NCI-H526 treated with DMSO at 0.1 percent for 48 hours (cell line): Measurements from ENCODE around the gene TBC1D22A.

Experiments used
- DNase-seq: peaks from one replicate; lab custom pipeline; 2025; lab: John Stamatoyannopoulos, UW

TBC1D22A gene

DNA sequence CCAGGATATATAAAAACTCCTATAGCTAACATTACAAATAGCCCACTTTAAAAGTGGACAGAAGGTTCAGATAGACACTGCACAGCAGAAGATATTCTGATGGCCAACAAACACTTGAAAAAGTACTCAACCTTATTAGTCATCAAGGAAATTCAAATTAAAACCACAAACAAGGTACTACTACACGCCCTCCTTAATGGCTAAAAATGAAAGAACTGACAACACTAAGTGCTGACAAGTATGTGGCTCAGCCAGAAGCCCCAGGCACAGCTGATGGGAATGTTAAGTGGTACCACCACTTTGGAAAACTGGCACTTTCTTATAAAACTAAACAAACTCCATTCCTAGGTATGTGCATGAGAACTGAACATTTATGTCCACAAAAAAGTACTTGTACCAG is 320.1 kb downstream of the TBC1D22A start:
- no peak for DNase-seq

DNA sequence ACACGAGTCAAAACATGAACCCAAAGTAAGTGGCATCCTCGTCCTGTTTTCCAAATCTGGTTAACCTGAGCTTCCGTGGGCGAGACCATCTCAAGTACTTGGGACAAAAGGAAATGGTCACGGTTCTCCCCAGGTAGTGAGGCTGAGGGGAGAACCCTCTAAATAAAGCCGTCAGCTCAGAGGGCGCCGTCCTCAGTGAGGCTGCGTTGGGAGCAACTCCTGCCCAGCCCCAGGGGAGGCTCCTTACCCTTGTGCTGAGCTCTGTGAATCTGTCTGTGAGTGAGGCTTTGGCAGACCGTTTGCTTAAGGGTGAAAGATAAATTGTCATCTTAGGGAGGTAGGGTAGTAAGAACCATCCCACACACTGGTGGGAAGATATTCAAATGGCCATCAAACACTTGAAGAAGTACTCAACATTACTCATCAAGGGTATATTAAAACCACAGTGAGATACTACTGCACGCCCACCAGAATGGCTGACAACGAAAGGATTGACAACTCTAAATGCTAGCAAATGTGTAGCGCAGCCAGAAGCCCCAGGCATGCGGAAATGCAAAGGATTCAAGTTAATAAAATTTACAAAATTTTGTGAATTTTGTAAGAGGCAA is 321.0 kb downstream of the TBC1D22A start:
- DNase-seq = no peak

DNA sequence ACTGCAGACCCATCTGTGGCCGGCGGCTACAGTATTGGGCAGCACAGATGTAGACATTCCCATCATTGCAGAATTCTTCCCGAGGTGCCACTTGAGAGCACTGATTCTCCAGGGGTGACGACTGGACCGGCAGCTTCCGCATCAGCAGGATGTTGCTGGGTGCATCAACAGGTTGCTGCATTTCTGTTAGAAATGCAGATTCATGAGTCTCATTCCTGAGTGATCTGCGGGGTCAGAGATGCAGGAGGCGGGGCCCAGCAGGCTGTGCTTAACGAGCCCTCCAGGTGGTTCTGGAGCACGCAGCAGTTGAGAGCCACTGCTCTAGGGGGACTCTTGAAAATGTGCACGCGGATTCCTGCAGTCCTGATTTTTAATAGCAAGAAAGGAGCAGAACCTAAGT is 321.8 kb downstream of the TBC1D22A start:
- no peak for DNase-seq

DNA sequence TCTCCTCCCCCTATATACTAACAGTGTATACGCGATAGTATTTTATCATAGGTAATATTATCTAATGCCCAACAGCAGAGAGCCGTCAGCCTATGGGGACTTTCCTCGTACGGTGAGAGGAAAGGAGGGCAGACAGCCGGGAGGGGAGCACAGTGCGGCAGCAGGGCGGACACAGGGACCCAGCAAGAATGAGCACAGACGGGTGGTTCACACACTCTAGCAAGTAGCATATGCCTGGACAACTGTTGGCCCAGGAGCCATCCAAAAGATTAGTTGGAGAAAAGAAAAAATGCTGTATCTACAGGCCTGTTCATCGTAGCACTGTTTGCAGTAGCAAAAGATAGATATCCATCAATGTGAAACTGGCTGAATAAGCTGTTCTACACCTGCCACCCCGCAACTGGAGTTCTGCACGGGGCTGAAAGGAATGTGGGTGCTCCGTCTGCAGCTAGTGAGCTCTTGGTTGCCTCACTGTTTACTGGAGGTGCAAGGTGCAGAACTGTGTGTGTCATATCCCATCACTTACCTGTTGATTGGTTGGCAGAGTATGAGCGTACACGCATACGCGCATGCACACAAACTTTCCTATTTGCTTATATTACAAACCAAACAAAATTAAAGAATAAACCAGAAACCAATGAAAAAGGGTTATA is 324.3 kb downstream of the TBC1D22A start:
- DNase-seq = no peak

- DNase-seq = no peak
Observed at GRCh38 chr22:47088480-47089158, 326.2 kb downstream of the TBC1D22A start.

- DNase-seq = no peak
Observed at GRCh38 chr22:47089374-47089773, 326.9 kb downstream of the TBC1D22A start.

- DNase-seq = no peak
Observed at GRCh38 chr22:47089796-47090460, 327.5 kb downstream of the TBC1D22A start.

DNA sequence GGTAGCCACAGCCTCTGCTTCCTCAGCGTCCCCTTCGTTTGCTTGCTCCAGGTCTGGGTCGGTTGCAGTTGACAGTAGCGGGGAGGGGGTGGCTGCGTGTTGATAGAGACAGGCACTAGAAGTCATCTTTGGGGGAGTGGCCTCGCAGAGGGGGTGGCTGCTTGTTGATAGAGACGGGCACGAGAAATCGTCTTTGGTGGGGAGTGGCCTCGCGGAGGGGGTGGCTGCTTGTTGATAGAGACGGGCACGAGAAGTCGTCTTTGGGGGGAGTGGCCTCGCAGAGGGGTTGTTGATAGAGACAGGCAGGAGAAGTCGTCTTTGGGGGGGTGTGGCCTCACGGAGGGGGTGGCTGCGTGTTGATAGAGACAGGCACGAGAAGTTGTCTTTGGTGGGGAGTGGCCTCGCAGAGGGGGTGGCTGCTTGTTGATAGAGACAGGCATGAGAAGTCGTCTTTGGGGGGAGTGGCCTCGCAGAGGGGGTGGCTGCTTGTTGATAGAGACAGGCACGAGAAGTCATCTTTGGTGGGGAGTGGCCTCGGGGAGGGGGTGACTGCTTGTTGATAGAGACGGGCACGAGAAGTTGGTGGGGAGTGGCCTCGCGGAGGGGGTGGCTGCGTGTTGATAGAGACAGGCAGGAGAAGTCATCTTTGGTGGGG is 328.3 kb downstream of the TBC1D22A start:
- no peak for DNase-seq

- no peak for DNase-seq
Observed at GRCh38 chr22:47091246-47091651, 328.8 kb downstream of the TBC1D22A start.

DNA sequence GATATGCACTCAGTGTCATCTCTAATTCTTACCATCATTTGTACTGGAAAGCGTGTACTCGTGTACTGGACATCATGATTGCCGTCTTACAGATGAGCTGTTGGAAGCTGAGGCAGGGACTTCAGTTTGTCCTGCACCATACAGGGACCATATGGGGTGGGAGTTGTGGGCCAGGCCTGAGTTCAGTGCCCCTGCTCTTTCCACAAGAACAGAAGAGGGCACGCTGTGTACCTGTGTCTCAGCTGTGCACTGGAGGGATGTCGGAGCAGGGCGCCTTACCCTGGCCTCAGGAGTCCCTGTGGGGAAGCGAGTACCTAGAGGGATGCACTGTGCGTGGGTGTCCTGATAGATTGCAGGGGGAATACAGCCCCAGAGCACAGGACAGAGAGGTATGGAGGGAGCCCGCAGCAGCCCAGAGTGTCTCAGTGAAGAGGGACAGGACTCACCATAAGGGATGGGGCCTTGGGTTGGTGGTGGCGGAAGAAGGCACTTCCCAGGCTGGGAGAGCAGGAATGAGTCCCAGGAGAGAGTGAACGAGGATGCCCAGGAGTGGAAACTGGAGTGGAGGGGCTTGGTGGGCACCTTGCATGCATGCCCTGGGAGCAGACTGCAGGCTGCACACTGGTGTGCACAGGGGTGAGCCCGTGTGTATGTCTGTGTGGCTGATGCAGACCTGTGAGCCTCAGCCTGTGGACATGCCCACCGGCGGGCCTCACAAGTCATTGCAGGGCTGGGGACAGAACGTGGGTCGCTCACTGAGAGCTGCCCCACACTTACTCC is 329.7 kb downstream of the TBC1D22A start:
- no peak for DNase-seq

- DNase-seq = no peak
Observed at GRCh38 chr22:47092896-47093311, 330.5 kb downstream of the TBC1D22A start.

DNA sequence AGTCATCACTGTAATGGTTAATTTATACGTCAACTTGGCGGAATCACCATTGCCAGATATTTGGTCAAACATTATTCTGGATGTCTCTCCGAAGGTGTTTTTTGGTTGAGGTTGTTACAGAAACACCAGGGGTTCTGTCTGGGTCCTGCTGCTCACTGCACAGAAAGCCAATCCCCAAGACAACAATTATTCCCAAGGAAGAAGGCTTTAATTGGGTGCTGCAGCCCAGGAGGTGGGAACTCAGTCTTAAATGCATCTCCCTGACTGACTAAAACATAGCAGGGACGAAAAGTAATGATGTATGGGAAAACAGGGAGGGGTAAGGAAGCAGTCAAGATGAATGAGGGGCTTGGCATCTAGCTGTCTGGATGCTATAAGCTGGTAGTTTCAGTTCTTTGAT is 331.3 kb downstream of the TBC1D22A start:
- no peak for DNase-seq

DNA sequence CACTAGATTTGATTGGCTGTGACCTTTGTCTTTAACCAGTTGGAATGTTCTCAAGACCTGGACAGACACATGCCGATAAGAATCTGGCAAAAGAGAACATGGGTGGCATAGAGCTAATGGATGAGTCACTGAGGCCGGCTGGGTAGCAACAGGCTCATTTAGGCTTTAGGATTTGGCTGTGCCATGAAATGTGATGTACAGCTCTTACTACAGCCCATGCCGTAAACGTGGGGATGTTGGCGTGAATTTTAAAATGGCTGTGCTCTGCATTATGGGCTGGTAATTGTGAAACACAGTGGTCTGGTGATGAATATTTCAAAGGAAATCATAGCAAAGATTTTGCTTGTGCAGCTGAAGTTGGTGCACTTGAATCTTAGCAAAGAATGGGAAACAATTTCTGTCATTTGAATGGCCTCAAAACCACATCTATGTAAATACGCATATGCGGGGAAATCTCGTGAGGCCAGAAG is 332.4 kb downstream of the TBC1D22A start:
- DNase-seq = no peak

GRCh38 chr22:47095395-47096122 is 333.1 kb downstream of the TBC1D22A start:
- DNase-seq = no peak

DNA sequence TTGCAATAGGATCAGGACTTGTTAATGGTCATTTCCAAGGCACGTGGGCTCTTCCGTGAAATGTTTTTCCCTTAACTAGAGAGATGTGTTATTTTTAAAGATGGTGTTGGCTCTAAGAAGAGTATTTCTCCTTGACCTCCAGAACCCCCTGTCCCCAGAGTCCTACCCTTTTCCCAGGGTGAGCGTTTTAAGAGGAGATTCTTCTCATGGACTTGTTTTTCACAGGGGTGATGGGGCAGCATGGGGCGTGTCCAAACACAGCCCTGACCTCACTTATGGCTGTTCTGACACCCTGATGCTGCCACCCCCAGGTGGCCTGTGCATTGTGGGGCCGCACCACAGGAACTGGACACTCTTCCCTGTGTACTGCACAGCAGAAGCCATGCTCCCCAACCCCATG is 335.7 kb downstream of the TBC1D22A start:
- DNase-seq = no peak

DNA sequence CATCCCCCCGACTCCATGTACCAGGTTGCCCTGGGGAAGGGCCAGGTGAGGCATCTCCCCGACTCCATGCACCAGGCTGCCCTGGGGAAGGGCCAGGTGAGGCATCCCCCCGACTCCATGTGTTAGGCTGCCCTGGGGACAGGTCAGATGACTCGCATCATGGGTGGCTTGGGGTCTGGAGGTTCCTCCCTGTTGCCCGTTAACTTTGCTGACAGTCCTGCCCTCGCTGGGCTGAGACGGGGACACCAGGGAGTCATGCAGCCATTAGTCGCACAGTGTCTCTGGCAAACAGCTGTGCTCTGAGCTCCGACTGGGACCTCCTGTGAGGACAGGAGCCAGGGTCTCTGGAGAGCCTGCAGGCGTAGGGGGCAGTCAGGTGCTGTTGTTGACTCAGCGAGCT is 336.1 kb downstream of the TBC1D22A start:
- no peak for DNase-seq

DNA sequence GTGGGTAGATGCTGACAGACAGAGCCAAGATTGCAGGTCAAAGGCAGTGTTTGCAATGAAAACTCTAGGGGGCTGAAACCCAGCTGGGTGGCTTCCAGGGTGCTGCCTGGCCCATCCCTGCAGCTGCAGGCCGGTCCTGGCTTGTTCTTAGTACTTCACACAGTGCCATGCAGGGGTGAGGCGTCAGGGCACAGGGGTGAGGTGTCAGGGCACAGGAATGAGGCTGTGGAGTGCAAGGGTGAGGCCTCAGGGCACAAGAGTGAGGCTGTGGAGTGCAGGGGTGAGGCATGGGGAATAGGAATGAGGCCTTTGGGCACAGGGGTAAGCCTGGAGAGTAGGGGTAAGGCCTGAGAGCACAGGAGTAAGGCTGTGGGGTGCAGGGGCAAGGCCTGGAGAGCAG is 337.6 kb downstream of the TBC1D22A start:
- DNase-seq = no peak

DNA sequence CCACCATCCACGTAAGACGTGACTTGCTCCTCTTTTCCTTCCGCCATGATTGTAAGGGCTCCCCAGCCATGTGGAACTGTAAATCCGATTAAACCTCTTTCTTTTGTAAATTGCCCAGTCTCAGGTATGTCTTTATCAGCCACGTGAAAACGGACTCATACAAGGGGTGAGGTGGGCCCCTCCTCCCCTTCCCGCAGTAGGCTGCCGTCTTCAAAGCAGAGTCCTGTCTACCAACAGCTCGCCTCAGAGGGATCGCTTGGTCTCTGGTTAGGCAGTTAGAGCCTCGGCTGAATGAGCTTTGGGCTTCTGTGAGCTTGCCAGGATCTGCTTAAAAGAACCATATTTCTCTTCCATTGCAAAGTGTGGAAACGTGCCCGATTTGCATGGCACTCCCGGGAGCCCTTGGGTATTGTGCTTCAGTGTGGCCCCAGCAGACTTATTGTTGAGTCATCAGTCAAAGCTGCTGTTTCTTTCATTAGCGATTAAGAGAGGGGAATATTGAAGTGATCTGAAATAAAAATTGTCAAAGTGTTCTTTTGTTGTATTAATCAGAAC is 338.3 kb downstream of the TBC1D22A start:
- DNase-seq = peak; percentile 8

GRCh38 chr22:47101321-47101885 is 339.0 kb downstream of the TBC1D22A start:
- no peak for DNase-seq

GRCh38 chr22:47102081-47102480 is 339.6 kb downstream of the TBC1D22A start:
- DNase-seq = no peak
